Activated naive CD4-positive, alpha-beta T cell treated with anti-CD3 and anti-CD28 coated beads, Interleukin-2, amount 50 U/mL, for 72 hours (primary cell): Measurements from ENCODE around the gene GPR32. TPM values are rescaled to one million over a fixed set of nuclear protein-coding genes. Genes with fewer than 3 reads are reported as not detected.
"Not testable (repeated sequence)": the region's sequence is repeated elsewhere in the genome, so short reads cannot be mapped to it uniquely, and the experiment has no call there.

ENCODE experiments used
- ATAC-seq, 2 donors: fragments of 150-1000 bp; cut with Tn5 transposase; 2 replicates each; pipeline ENCODE4 v1.10.0; 2021; ENCODE audit warnings: mild to moderate bottlenecking in 2 of 2, moderate library complexity in 2 of 2
- DNase-seq, 2 donors: peaks; one replicate each; pipeline ENCODE4 v3.0.0; 2021 to 2022; ENCODE audit warnings: low spot score in 2 of 2
- H3K27ac Mint-ChIP-seq, 2 donors: one replicate each; pipeline ENCODE4 v1.8.0; 2022; ENCODE audit warnings: mild to moderate bottlenecking in 2 of 2, mixed read lengths in 2 of 2
- H3K36me3 Mint-ChIP-seq, 2 donors: one replicate each; pipeline ENCODE4 v1.8.0; 2022; ENCODE audit warnings: mixed read lengths in 2 of 2
- H3K9me3 Mint-ChIP-seq, 2 donors: one replicate each; pipeline ENCODE4 v1.8.0; 2022; ENCODE audit warnings: mixed read lengths in 2 of 2
- total RNA-seq, 2 donors: library from RNA; stranded (reverse); gene quantifications; one replicate each; pipeline ENCODE4 v1.2.3, GENCODE V29; 2022

The GPR32 gene
- total RNA-seq, 2 donors from 2014 or later = not detected

DNA sequence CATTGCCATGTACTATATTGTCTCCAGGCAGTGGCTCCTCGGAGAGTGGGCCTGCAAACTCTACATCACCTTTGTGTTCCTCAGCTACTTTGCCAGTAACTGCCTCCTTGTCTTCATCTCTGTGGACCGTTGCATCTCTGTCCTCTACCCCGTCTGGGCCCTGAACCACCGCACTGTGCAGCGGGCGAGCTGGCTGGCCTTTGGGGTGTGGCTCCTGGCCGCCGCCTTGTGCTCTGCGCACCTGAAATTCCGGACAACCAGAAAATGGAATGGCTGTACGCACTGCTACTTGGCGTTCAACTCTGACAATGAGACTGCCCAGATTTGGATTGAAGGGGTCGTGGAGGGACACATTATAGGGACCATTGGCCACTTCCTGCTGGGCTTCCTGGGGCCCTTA lies 624 bp downstream of the GPR32 start:
- H3K27ac Mint-ChIP-seq = no peak overlapping the region
- DNase-seq (no peak), ATAC-seq (no peak)
- no peaks in the 10 kb centered on the region for H3K9me3 Mint-ChIP-seq
- H3K36me3 Mint-ChIP-seq = no peaks in the 10 kb centered on the region

- ATAC-seq = peak in 1 of 2 donors; percentile 63
These were observed 2.2 kb downstream of the GPR32 start for GRCh38 chr19:50772476-50772875.

DNA sequence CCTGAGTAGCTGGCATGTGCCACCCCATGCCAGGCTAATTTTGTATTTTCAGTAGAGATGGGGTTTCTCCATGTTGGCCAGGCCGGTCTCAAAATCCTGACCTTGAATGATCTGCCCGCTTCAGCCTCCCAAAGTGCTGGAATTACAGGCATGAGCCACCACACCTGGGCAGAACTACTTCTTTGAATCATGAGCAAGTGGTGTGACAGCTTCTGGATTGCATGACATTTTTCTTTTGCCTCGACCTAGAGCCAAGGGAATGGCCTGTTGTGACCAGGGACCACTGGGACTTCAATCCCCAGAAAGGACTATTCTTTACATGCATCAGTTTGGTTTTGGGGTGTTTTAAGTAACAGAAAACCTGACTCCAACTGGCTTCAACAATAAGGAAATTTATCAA lies 2.6 kb downstream of the GPR32 start:
- not testable (repeated sequence) for H3K9me3 Mint-ChIP-seq, H3K27ac Mint-ChIP-seq, H3K36me3 Mint-ChIP-seq, ATAC-seq, DNase-seq

More at GRCh38 chr19:50772476-50772875, 2.2 kb downstream of the GPR32 start:
- no peaks in the 10 kb centered on the region for H3K9me3 Mint-ChIP-seq
- no peak for DNase-seq
- H3K27ac Mint-ChIP-seq = no peak overlapping the region
- no peaks in the 10 kb centered on the region for H3K36me3 Mint-ChIP-seq

DNA sequence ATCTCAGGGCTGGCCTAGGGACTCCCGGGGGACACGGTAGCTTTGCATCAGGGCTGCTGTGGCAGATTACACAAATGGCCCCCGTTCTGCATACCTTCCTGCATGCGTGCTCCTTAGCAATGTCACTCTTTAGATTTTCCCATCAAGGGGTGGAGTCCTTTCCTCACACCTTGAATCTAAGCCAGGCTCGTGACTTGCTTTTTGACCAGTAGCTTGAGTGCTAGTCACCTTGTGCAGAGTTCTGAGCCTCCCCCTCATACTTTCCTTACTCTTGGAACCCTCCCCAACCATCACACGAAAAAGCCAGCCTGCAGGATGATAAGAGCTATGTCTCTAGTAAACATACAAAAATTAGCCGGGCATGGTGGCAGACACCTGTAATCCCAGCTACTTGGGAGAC lies 3.2 kb downstream of the GPR32 start:
- H3K36me3 Mint-ChIP-seq, ATAC-seq, H3K9me3 Mint-ChIP-seq, DNase-seq, H3K27ac Mint-ChIP-seq: not testable (repeated sequence)

DNA sequence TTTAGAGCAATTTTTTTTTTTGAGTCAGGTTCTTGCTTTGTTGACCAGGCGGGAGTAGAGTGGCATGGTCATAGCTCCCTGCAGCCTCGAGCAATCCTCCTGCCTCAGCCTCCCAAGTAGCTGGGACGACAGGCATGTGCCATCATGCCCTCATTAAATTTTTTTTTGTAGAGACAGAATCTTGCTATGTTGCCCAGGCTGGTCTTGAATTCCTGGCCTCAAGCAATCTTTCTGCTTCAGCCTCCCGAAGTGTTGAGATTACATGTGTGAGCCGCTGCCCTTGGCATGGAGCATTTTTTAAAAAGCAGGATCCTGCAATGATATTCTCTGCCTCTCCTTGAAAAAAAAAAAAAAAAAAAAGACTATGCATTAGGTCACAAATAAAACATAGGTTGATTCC lies 5.9 kb downstream of the GPR32 start:
- Mint-ChIP-seq H3K9me3 (no peaks in the 10 kb centered on the region), H3K36me3 (no peaks in the 10 kb centered on the region), H3K27ac (no peak overlapping the region)
- ATAC-seq (no peak), DNase-seq (no peak)

- Mint-ChIP-seq H3K27ac (no peak overlapping the region), H3K36me3 (no peaks in the 10 kb centered on the region), H3K9me3 (no peaks in the 10 kb centered on the region)
- no peak for ATAC-seq
- DNase-seq = no peak
These were observed 7.0 kb downstream of the GPR32 start for GRCh38 chr19:50777261-50777660.

GRCh38 chr19:50777830-50778303 lies 7.6 kb downstream of the GPR32 start:
- ATAC-seq (no peak), DNase-seq (no peak)
- no peaks in the 10 kb centered on the region for H3K36me3 Mint-ChIP-seq
- H3K27ac Mint-ChIP-seq = no peak overlapping the region
- no peaks in the 10 kb centered on the region for H3K9me3 Mint-ChIP-seq

DNA sequence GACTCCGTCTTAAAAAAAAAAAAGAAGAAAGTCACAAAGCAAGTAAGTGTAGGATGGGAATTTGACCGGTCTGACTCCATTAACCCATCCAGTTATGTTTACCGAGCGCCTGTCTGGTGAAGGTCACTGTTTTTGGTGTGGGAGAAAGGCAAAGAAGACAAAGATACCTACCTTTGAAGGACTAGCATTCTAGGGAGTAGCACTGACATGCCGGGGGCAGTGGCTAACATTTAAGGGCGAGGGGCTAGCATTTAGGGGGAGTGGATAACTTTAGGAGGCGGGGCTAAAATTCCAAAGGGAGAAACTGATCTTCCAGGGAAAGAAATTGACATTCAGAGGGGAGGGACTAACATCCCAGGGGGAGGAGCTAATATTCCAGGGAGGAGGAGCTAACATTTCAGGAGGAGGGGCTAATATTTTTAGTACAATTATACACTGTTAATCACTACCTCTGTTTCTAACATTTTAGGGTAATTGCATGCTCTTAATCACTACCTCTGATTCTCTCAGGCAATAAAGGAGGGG lies 8.7 kb downstream of the GPR32 start:
- Mint-ChIP-seq H3K9me3 (no peaks in the 10 kb centered on the region), H3K36me3 (no peaks in the 10 kb centered on the region), H3K27ac (no peak overlapping the region)
- DNase-seq (no peak), ATAC-seq (no peak)

- no peak overlapping the region for H3K27ac Mint-ChIP-seq
- no peaks in the 10 kb centered on the region for H3K36me3 Mint-ChIP-seq
- H3K9me3 Mint-ChIP-seq = no peaks in the 10 kb centered on the region
- ATAC-seq (peak in 1 of 2 donors; percentile 25), DNase-seq (no peak)
These were observed 9.5 kb downstream of the GPR32 start for GRCh38 chr19:50779504-50780457.

DNA sequence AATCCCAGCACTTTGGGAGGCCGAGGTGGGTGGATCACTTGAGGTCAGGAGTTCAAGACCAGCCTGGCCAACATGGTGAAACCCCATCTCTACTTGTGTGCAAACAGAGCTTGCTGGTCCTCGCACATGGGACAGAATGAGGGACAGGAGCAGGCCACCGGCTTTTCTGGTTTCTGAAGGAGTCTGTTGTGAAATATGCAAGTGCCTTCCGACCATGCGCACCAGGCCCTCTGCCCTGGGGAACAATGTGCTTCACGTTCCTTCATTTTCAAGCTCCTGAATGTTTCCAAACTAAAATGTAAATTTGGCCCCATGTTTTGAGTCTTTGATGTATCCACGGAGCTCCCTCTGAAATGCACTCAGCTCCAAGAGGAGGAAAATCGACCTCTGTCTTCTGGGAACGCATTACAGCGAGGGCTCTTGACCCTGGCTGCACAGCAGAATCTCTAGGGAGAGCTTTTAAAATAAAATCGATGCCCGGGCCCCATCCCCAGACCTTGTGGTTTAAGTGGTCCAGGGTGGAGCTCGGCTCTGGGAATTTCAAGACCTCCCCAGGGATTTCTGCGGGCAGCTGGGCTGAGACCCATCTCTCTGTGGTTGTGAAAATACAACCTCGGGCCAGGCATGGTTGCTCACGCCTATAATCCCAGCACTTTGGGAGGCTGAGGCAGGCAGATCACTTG lies 10.6 kb downstream of the GPR32 start:
- H3K36me3 Mint-ChIP-seq = no peaks in the 10 kb centered on the region

DNA sequence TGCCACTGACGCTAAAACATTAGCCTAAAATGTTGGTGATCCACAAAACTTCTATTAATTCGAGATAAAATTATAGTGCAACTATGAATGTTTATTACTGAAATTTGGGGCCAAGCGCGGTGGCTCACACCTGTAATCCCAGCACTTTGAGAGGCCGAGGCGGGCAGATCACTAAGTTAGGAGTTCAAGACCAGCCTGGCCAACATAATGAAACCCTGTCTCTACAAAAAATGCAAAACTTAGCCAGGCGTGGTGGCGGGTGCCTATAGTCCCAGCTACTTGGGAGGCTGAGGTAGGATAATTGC lies 13.5 kb downstream of the GPR32 start:
- not testable (repeated sequence) for ATAC-seq, H3K36me3 Mint-ChIP-seq, DNase-seq, H3K9me3 Mint-ChIP-seq
- H3K27ac Mint-ChIP-seq = peak overlapping the region in 1 of 2 donors; percentile 60

More for the DNA sequence above, 10.6 kb downstream of the GPR32 start:
- Mint-ChIP-seq H3K9me3 (no peaks in the 10 kb centered on the region), H3K27ac (no peak overlapping the region)
- DNase-seq = no peak
- no peak for ATAC-seq

DNA sequence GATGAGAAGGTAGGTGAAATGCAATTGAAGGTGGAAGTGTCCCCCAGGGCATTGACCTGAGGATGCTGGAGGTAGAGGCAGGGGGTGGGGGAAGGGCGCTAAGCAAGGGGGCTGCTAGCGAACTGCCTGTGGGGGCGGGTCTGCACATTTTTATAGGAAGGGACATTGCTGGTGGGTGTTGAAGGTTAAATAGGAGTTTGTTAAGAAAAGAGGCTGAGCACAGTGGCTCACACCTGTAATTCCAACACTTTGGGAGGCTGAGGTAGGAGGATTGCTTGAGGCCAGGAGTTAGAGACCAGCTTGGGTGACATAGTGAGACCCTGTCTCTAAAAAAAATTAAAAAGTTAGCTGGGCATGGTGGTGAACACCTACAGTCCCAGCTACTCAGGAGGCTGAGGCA lies 14.4 kb downstream of the GPR32 start:
- H3K9me3 Mint-ChIP-seq = no peaks in the 10 kb centered on the region
- DNase-seq = no peak
- H3K36me3 Mint-ChIP-seq = no peaks in the 10 kb centered on the region
- H3K27ac Mint-ChIP-seq = no peak overlapping the region
- ATAC-seq = no peak

DNA sequence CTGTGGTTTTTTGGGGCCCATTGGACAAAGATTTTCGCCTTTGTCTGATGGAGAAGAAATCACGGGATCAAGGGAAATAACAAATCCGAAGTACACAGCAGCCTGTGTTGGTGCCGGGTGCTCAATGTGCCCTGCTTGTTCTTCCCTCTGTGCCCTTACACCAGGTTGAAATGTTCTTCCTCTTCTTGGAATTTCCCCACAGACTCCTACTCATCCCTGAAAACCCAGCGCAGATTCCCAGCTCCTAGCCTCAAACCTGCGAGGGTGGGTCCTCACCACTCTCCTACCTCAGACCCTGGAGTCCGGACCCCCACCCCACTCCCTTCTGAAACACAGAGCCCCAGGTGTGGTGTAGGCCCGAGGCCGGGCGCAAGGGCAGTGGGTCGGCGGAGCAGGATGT lies 15.1 kb downstream of the GPR32 start:
- Mint-ChIP-seq H3K36me3 (no peaks in the 10 kb centered on the region), H3K9me3 (no peaks in the 10 kb centered on the region), H3K27ac (no peak overlapping the region)
- no peak for ATAC-seq
- DNase-seq = no peak

DNA sequence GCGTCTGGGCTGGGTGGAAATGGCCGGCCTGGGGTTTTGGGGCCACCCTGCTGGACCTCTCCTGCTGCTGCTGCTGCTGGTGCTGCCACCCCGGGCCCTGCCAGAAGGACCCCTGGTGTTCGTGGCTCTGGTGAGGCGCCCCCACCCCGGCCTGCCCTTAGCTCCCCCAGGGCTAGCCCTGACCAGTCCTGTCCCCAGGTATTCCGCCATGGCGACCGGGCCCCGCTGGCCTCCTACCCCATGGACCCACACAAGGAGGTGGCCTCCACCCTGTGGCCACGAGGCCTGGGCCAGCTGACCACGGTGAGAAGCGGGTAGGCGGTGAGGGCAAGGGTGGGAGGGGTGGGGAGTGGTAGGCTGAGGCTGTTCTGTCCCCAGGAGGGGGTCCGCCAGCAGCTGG lies 20.1 kb downstream of the GPR32 start, which contains the start of gene ACP4:
Gene ACP4, plus strand, starts transcription at position 20 of the 400 bp plus-strand sequence. Its CDS starts 0 bp downstream, at position 20.
- DNase-seq (no peak), ATAC-seq (peak in 1 of 2 donors; percentile 7)
- Mint-ChIP-seq H3K27ac (peak within 1 kb of the TSS in 1 of 2 donors; percentile 84), H3K36me3 (no peaks in the 10 kb centered on the region), H3K9me3 (no peaks in the 10 kb centered on the region)

- Mint-ChIP-seq H3K27ac (peak overlapping the region in 1 of 2 donors; percentile 84), H3K9me3 (no peaks in the 10 kb centered on the region), H3K36me3 (no peaks in the 10 kb centered on the region)
- no peak for DNase-seq
- ATAC-seq = peak in 1 of 2 donors; percentile 2
These were observed 20.7 kb downstream of the GPR32 start for GRCh38 chr19:50790922-50791467.

DNA sequence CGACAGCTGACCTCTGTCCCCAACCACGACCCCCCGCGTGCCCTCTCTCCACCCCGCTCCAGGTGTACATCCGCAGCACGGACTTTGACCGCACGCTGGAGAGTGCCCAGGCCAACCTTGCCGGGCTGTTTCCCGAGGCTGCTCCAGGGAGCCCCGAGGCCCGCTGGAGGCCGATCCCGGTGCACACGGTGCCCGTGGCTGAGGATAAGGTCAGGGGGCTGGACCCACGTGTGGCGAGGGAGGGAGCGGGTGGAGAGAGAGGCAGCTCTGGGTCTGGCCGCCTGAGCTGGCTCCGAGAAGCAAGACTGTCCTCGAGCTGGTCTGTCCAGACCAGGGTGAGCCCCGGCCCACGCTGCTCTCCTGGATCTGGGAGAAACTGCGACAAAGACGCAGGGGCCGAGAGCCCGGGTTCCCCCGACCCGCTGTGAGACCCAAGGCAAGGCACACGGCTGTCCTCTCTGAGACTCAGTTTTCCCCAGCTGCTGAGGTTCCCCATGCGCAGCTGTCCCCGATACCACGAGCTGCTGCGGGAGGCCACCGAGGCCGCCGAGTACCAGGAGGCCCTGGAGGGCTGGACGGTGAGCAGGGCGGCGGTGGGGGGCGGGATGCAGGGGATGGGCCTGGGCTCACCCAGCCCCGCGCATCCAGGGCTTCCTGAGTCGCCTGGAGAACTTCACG lies 21.5 kb downstream of the GPR32 start:
- no peaks in the 10 kb centered on the region for H3K36me3 Mint-ChIP-seq
- H3K9me3 Mint-ChIP-seq = no peaks in the 10 kb centered on the region
- H3K27ac Mint-ChIP-seq = no peak overlapping the region
- DNase-seq (no peak), ATAC-seq (no peak)
